K562 (cell line): Measurements from ENCODE around the gene PINK1.

ENCODE experiments used
- CTCF ChIP-seq, 3 experiments: IDR thresholded peaks in 2 of 3; conservative IDR thresholded peaks in 1 of 3; 2 replicates each; pipeline ENCODE4 v1.5.1; 2011 to 2012; ENCODE audit warnings: low read length in 3 of 3, mild to moderate bottlenecking in 3 of 3, control low read depth in 2 of 3, improper control_type of control experiment in 1 of 3, inconsistent platforms in 1 of 3, low read depth in 1 of 3, mixed read lengths in 1 of 3, moderate library complexity in 1 of 3; ENCODE audit not compliant: insufficient read depth in 2 of 3
- E2F4 ChIP-seq: sonication (generic); formaldehyde crosslinking; IDR thresholded peaks from 2 replicates; pipeline ENCODE4 v1.8.0; 2022; ENCODE audit warnings: mild to moderate bottlenecking, low read depth, missing genetic modification reagents
- FOXP1 ChIP-seq: sonication (generic); formaldehyde crosslinking; IDR thresholded peaks from 2 replicates; pipeline ENCODE4 v1.8.0; 2022; ENCODE audit warnings: mild to moderate bottlenecking, missing genetic modification reagents
- GATA2 ChIP-seq: sonication (generic); formaldehyde crosslinking; IDR thresholded peaks from 2 replicates; pipeline ENCODE4 v1.4.0; 2020; ENCODE audit warnings: mild to moderate bottlenecking, missing genetic modification reagents
- JUNB ChIP-seq: fragments of 450-650 bp; formaldehyde crosslinking; conservative IDR thresholded peaks from 2 replicates; pipeline ENCODE4 v1.4.0; 2020; ENCODE audit warnings: mild to moderate bottlenecking
- KDM1A ChIP-seq, 2 experiments: fragments of 450-650 bp; IDR thresholded peaks; 2 replicates each; pipeline ENCODE4 v1.6.1; 2016; ENCODE audit warnings: mild to moderate bottlenecking in 2 of 2
- SMARCA4 ChIP-seq: fragments of 450-650 bp; IDR thresholded peaks from 2 replicates; pipeline ENCODE4 v1.6.1; 2016
- TBP ChIP-seq: optimal IDR thresholded peaks from 2 replicates; pipeline ENCODE3; 2011; ENCODE audit warnings: low read depth, low read length, improper control_type of control experiment
- ZBTB33 ChIP-seq: sonication (generic); formaldehyde crosslinking; IDR thresholded peaks from 2 replicates; pipeline ENCODE4 v1.8.1; 2023; ENCODE audit warnings: mild to moderate bottlenecking, missing genetic modification reagents
- ZNF239 ChIP-seq: fragments of 250-450 bp; sonication (Bioruptor Pico); IDR thresholded peaks from 2 replicates; pipeline ENCODE4 v1.4.0; 2020; ENCODE audit warnings: mild to moderate bottlenecking

GRCh38 chr1:20604678-20605077, 28.6 kb upstream of the PINK1 start:
- no peak for TF ChIP-seq ZNF239
- TF ChIP-seq GATA2 (CRISPR knock-in tag) = no peak
- TF ChIP-seq ZBTB33 (CRISPR knock-in tag) = no peak
- TF ChIP-seq CTCF (IDR thresholded peaks at IDR 0.05 in 2 of 3, conservative IDR thresholded peaks at IDR 0.05 in 1 of 3; ENCODE audit: insufficient read depth in 2 of 3, low read depth in 1 of 3, low read length in 3 of 3) = no peak
- TF ChIP-seq KDM1A (IDR thresholded peaks at IDR 0.05) = no peak
- no peak for TF ChIP-seq E2F4 (CRISPR knock-in tag)
- no peak for TF ChIP-seq SMARCA4
- no peak for TF ChIP-seq TBP
- TF ChIP-seq FOXP1 (CRISPR knock-in tag) = no peak
- TF ChIP-seq JUNB (CRISPR knock-in tag) = no peak
